Esophagus (tissue), 2 donors: ENCODE measurements around the gene C11orf98. TPM values are rescaled to one million over a fixed set of nuclear protein-coding genes. Genes with fewer than 3 reads are reported as not detected.

ENCODE experiments used
- H3K27ac ChIP-seq, 2 donors: one replicate each; pipeline ENCODE4 v1.5.1; 2013; ENCODE audit warnings: low read depth in 2 of 2, mild to moderate bottlenecking in 2 of 2, inconsistent platforms in 1 of 2, low read length in 1 of 2, moderate library complexity in 1 of 2
- H3K27me3 ChIP-seq, 2 donors: one replicate each; pipeline ENCODE4 v1.6.1; 2013; ENCODE audit warnings: low read length in 2 of 2, control low read depth in 1 of 2, mild to moderate bottlenecking in 1 of 2; ENCODE audit not compliant: insufficient read depth in 2 of 2, control insufficient read depth in 1 of 2
- H3K36me3 ChIP-seq, 2 donors: one replicate each; pipeline ENCODE4 v1.6.1; 2013; ENCODE audit warnings: low read length in 1 of 2; ENCODE audit not compliant: control insufficient read depth in 2 of 2, insufficient read depth in 2 of 2
- H3K4me1 ChIP-seq, 2 donors: one replicate each; pipeline ENCODE4 v1.6.1; 2013; ENCODE audit warnings: low read length in 1 of 2; ENCODE audit not compliant: control insufficient read depth in 2 of 2, insufficient read depth in 2 of 2
- H3K4me3 ChIP-seq, 2 donors: one replicate each; pipeline ENCODE4 v1.5.1; 2013; ENCODE audit warnings: low read length in 2 of 2, mild to moderate bottlenecking in 2 of 2, low read depth in 1 of 2, moderate library complexity in 1 of 2
- H3K9me3 ChIP-seq, 2 donors: one replicate each; pipeline ENCODE4 v1.6.1; 2013; ENCODE audit warnings: mild to moderate bottlenecking in 2 of 2, low read depth in 1 of 2, low read length in 1 of 2, moderate library complexity in 1 of 2; ENCODE audit not compliant: control insufficient read depth in 2 of 2, insufficient read depth in 1 of 2
- WGBS, 2 donors: extraction: QIAGEN DNeasy Blood & Tissue Kit; methylation state at CpG; one replicate each; pipeline ENCODE4 v1.1.7; 2013; 5-methylcytosine and 5-hydroxymethylcytosine counted together
- polyA plus RNA-seq, 2 donors: library from polyadenylated mRNA; stranded (reverse); fragments of 200-250 nt; gene quantifications; one replicate each; pipeline ENCODE4 v1.2.3, GENCODE V29; 2013
- donor health status: healthy with polysubstance abuse.
- donor health status: Bipolar disorder and iron deficiency.

C11orf98 gene
- polyA plus RNA-seq, result 10 to 100 TPM; 71.9 to 96.9 TPM

DNA sequence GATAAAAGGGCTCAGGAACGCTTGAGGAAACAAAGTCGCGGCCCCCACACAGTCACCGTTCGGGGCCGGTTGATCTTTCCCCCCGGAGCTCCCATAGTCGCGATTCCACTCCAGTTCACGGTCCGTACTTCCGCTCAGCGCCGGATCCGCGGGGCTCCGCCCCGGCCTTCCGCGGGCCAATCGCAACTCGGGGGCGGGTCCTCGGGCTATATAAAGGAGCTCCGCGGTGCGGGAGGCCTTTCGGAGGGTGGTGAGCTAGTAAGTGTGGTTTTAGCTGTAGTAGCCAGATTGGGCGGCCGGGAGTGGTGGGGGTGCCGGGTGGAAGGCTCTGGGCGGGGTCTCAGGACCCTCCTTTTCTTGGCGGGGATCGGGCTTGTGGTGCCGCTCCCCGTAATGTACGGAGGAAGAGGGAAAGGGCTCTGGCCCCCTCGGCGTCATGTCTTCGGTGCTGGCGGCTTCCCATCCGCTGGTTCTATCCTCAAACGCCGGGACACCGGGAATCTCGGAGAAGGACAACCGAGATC is at the start of gene C11orf98, which contains the start of gene CSKMT:
C11orf98 (minus strand) TSS at position 136 of the 524 bp plus-strand sequence; CDS start at position 95, 41 bp downstream.
CSKMT (plus strand) TSS at position 238 of the 524 bp plus-strand sequence. CDS start 568 bp downstream, outside the sequence.
- H3K36me3 ChIP-seq, result peaks cover 3 to 5% of the 10 kb centered on the region in 2 donors
- no peaks in the 10 kb centered on the region for H3K27me3 ChIP-seq
- peak within 1 kb of the TSS; percentile 82 to 91 for H3K4me3 ChIP-seq
- 0% methylated on average over 42 to 46 of the region's 47 CpGs for WGBS, 2 donors
- H3K27ac ChIP-seq, result peak within 1 kb of the TSS; percentile 91 to 97
- no peaks in the 10 kb centered on the region for H3K9me3 ChIP-seq
- H3K4me1 ChIP-seq, result peaks cover 4 to 10% of the 10 kb centered on the region in 2 donors

DNA sequence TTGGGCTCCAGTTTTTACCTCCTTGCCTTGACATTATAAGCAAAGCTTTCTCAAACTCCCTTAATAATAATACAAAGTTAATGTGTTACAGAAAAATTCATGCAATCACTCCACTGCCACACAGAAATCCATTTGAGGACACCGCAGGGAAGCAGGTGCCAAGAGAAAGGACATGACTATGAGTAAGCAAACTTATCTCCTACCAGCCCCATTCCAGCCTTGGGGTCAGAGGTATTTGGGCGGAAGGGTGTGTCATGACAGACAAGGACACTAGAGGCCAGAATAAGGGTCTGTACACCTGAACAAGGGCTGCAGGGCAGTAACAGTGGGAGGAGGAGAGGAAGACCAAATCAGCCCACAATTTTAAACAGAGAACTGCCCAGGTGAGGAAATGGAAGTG is 48.3 kb upstream of the C11orf98 start:
- Histone ChIP-seq H3K27me3 (no peaks in the 10 kb centered on the region), H3K36me3 (peaks cover 11 to 31% of the 10 kb centered on the region in 2 donors), H3K27ac (no peak overlapping the region), H3K9me3 (no peaks in the 10 kb centered on the region), H3K4me3 (no peak overlapping the region), H3K4me1 (peaks cover 0 to 11% of the 10 kb centered on the region in 2 donors)
- 59 to 79% methylated on average over 2 of the region's 2 CpGs for WGBS, 2 donors

DNA sequence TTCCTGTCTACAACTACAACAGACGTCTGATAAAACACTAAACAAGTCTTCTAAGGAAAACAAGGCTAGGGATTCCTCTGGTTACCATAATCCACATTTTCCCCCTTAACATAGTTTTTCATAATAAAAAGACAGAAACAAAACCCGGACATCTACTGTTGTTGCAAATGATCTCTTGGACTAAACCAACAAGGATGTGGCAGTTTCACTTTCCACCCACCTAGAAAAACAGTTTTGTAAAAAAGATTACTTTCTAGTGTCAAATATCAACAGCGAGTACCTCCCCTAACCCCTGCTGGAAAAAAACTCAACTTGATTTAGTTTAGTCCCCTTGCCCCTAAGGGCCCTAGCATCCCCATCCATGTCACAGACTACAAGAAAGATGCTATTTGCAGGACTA is 47.9 kb upstream of the C11orf98 start:
- H3K9me3 ChIP-seq, result no peaks in the 10 kb centered on the region
- H3K27me3 ChIP-seq, result no peaks in the 10 kb centered on the region
- H3K4me1 ChIP-seq, result peaks cover 0 to 11% of the 10 kb centered on the region in 2 donors
- H3K36me3 ChIP-seq, result peaks cover 11 to 31% of the 10 kb centered on the region in 2 donors
- H3K4me3 ChIP-seq, result no peak overlapping the region
- H3K27ac ChIP-seq, result no peak overlapping the region
- whole genome bisulfite sequencing, 2 donors, result 52 to 59% methylated on average over 3 of the region's 3 CpGs

DNA sequence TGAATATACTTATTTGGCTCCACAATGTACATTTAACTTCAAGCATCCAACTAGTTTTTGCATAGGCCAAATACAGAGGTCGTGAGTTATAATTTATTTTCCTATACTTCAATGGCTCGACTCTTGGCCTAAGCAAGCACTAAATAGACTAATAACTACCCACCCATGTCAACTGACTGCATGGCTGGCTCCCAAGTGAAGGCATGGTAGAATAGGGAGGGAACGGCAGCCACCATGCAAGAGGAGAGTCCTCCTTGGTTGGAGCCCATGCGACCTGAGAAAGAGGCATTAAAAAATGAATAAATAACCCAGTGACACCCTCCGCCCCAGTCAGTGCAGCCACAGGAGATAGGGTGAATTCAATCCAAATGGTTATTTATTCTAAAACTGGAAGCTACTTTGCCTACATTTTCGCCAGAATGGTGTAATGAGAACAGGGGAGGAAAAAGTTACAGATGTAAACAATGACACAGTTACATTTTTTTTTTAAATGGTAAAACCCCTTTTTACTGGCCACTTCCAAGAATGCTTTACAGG is 47.3 kb upstream of the C11orf98 start:
- whole genome bisulfite sequencing, 2 donors, result 66 to 78% methylated on average over 6 of the region's 6 CpGs
- Histone ChIP-seq H3K4me3 (no peak overlapping the region), H3K36me3 (peaks cover 9 to 27% of the 10 kb centered on the region in 2 donors), H3K4me1 (peaks cover 0 to 11% of the 10 kb centered on the region in 2 donors), H3K9me3 (no peaks in the 10 kb centered on the region), H3K27ac (no peak overlapping the region), H3K27me3 (no peaks in the 10 kb centered on the region)

DNA sequence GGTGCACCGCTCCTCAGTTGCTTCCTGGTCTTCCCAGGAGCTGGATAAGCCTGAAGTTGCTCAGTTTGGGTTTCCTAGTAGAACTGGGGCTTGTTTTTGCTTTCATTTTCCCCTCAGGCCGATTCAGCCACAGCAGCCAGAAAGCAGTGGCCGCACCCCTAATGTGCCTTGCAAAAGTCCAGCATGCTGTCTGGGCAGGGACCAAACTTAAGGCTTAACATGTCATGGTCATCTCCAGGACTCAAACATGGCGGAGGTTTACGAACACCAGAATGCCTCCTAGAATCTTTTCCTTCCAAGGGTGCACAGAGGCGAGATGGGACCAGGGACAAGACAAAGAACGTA is 45.0 kb upstream of the C11orf98 start:
- peaks cover 5 to 14% of the 10 kb centered on the region in 2 donors for H3K36me3 ChIP-seq
- H3K27ac ChIP-seq, result peak overlapping the region; percentile 97 to 98
- peaks cover 3 to 15% of the 10 kb centered on the region in 2 donors for H3K4me1 ChIP-seq
- no peaks in the 10 kb centered on the region for H3K27me3 ChIP-seq
- no peaks in the 10 kb centered on the region for H3K9me3 ChIP-seq
- peak overlapping the region; percentile 43 to 58 for H3K4me3 ChIP-seq
- WGBS, 2 donors, result 55 to 59% methylated on average over 7 of the region's 7 CpGs

DNA sequence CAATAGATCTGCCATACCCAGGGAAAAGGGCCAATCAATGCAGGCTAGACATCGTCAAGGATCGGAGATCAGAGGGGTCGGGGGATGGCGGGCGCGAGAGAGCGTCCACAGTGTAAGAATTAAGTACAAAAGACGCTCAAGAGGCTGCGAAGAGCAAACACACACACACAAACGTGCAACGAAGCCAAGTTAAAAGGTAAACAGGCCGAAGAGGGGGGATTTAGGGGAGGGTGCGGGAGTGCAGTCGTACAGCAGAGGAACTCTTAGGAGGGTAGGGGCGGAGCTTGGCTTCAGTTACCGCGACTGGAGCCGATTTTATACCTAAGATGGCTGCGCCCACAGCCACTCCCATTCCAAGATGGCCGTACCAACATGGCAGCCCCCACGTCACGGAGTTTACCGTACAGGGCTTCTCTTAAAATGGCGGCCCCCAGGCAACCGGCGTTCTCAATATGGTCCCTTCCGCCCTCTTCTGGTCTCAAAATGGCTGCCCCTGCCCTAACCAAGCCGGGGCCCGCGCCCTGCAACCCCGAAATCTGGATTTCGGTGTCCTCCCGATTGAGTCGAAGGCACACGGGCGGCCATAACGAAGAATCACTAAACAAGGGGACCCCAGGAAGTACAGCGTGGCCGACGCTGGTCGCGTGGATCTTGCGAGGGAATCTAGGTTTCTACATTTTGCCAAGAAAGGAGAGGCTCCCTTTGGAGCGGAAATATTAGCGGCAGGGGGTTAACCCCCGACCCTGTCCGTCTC is 44.4 kb upstream of the C11orf98 start:
- peak overlapping the region; percentile 43 to 58 for H3K4me3 ChIP-seq
- peaks cover 5 to 10% of the 10 kb centered on the region in 2 donors for H3K36me3 ChIP-seq
- H3K27me3 ChIP-seq, result no peaks in the 10 kb centered on the region
- WGBS, 2 donors, result 1 to 2% methylated on average over 47 of the region's 47 CpGs
- peaks cover 3 to 14% of the 10 kb centered on the region in 2 donors for H3K4me1 ChIP-seq
- peak overlapping the region; percentile 97 to 98 for H3K27ac ChIP-seq
- H3K9me3 ChIP-seq, result no peaks in the 10 kb centered on the region

DNA sequence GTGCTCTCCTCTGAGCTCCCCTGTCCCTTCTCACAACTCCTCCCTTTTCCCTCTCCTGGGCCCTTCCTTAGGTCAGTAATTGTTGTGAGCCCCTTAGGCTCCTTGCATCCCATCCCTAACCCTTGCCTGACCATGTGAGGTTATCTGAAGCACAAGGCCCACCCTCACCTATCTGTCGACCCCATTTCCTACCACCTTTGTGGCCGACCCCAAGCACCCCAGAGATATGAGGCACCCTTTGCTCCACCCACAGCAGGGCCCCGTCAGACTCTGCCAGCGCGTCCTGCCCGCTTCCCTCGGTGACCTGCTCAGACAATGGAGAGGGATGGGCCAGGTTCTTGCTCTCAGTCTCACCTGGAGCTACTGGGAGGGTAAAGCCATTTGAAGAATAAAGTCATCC is 43.8 kb upstream of the C11orf98 start:
- Histone ChIP-seq H3K4me3 (peak overlapping the region; percentile 43 to 58), H3K36me3 (peaks cover 5 to 8% of the 10 kb centered on the region in 2 donors), H3K9me3 (no peaks in the 10 kb centered on the region), H3K27ac (peak overlapping the region; percentile 97 to 98), H3K4me1 (peaks cover 3 to 14% of the 10 kb centered on the region in 2 donors), H3K27me3 (no peaks in the 10 kb centered on the region)
- 1 to 2% methylated on average over 7 of the region's 7 CpGs for WGBS, 2 donors

DNA sequence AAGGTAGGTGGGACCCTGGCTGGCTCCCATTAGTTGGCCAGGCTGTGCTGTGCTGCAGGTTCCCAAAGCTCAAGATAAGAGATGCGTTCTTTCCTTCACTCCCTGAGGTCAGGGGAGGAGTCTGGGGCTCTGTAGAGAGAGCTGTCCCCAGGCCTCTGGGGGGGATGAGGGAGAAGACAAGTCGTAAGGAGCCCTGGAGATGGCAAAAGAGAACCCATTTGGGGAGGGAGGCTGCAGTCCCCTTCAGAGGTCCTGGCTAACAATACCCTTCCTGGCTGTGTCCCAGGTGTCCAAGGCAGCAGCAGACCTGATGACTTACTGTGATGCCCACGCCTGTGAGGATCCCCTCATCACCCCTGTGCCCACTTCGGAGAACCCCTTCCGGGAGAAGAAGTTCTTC is 43.4 kb upstream of the C11orf98 start:
- H3K4me1 ChIP-seq, result peaks cover 3 to 14% of the 10 kb centered on the region in 2 donors
- WGBS, 2 donors, result 61 to 72% methylated on average over 5 of the region's 5 CpGs
- H3K4me3 ChIP-seq, result peak overlapping the region in 1 of 2 donors; percentile 58
- H3K36me3 ChIP-seq, result peaks cover under 1 to 6% of the 10 kb centered on the region in 2 donors
- no peaks in the 10 kb centered on the region for H3K27me3 ChIP-seq
- peak overlapping the region; percentile 97 to 98 for H3K27ac ChIP-seq
- H3K9me3 ChIP-seq, result no peaks in the 10 kb centered on the region

DNA sequence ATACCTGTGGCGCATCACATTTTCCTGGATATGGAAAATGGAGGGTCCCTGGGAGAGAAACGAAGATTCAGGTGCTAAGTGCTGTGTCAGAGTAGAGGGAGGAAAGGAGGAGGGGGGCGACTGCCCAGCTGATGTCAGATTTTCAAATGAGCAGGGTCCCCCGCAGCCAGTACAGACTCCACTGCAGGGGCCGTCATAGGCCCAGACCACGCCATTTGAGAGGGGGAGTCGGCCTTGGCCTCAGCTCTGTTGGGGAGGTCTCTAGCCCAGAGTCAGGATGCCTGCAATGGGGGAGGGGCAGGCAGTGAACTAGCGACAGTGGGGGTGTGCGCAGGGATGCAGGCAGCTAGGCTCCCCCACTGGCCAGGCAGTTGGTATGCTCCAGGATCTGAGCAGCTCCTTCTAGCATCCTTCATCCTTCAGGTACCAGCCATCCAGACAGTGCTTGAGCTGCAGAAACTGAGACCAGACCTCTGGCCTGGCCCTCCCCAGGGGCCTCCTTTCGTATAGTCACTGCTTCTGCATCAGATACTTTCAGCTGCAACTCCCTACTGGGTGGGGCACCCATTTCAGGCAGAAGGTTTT is 42.4 kb upstream of the C11orf98 start, which contains the start of the genes BSCL2 and GNG3:
BSCL2 (minus strand) TSS at position 148 of the 585 bp plus-strand sequence. CDS start 229 bp downstream, outside the sequence.
GNG3 (plus strand) TSS at position 400 of the 585 bp plus-strand sequence. CDS start 620 bp downstream, outside the sequence.
- Histone ChIP-seq H3K27ac (peak within 1 kb of the TSS; percentile 97 to 98), H3K4me3 (peak within 1 kb of the TSS; percentile 27 to 93), H3K4me1 (peaks cover 3 to 14% of the 10 kb centered on the region in 2 donors), H3K36me3 (peaks cover 0 to 4% of the 10 kb centered on the region in 2 donors), H3K9me3 (no peaks in the 10 kb centered on the region), H3K27me3 (no peaks in the 10 kb centered on the region)
- whole genome bisulfite sequencing, 2 donors, result 83% methylated on average over 10 of the region's 10 CpGs
